BJ (cell line): ENCODE data around the gene FAM171A1. TPM values are rescaled to one million over a fixed set of nuclear protein-coding genes. Genes with fewer than 3 reads are reported as not detected.

ENCODE experiments used
- CTCF ChIA-PET: fragments of 350-600 bp; formaldehyde crosslinking; extraction: SDS; loops from one replicate; lab custom pipeline; 2021; ENCODE audit warnings: antibody characterized with exemption, inconsistent platforms; lab: Yijun Ruan, JAX
- POLR2A ChIA-PET: fragments of 300-600 bp; sonication (Branson Sonifier 250); formaldehyde crosslinking; extraction: SDS; loops from one replicate; lab custom pipeline; 2021; ENCODE audit warnings: antibody characterized with exemption; lab: Charles Lee
- DNase-seq: peaks from one replicate; pipeline ENCODE4 v3.0.0-alpha.2; 2011; ENCODE audit warnings: low read depth
- H3K27me3 ChIP-seq: 2 replicates; pipeline ENCODE4 v1.6.0; 2011; ENCODE audit warnings: low read length; ENCODE audit not compliant: control insufficient read depth, insufficient read depth
- H3K36me3 ChIP-seq: 2 replicates; pipeline ENCODE4 v1.5.1; 2011; ENCODE audit warnings: low read length; ENCODE audit not compliant: control insufficient read depth, insufficient read depth
- H3K4me3 ChIP-seq: 2 replicates; pipeline ENCODE4 v1.5.1; 2011; ENCODE audit warnings: low read depth, mild to moderate bottlenecking, control low read depth, low read length
- CTCF ChIP-seq: IDR thresholded peaks from 2 replicates; pipeline ENCODE4 v1.5.1; 2011; ENCODE audit warnings: low read depth, mild to moderate bottlenecking, control low read depth, inconsistent platforms, low read length, moderate library complexity; ENCODE audit not compliant: insufficient read depth
- polyA plus RNA-seq: library from polyadenylated mRNA; depleted of rRNA; stranded (reverse); fragments of >200 nt; gene quantifications from 2 replicates; pipeline ENCODE4 v1.2.3, GENCODE V29; 2011

Gene FAM171A1
- polyA plus RNA-seq, 1 experiment: 18.4 TPM

- DNase-seq: no peak
- CTCF ChIA-PET: interaction anchor here (0.7 kb wide), 1 partner anchor 12 kb away, joined by 3 read pairs; no protein-coding TSS in a partner anchor
- POLR2A ChIA-PET: no interaction called here
- no peak overlapping the region for H3K4me3 ChIP-seq
- TF ChIP-seq CTCF: peak; percentile 27
- peaks cover 2% of the 10 kb centered on the region; the same call in 1 of the 2 replicates for H3K36me3 ChIP-seq
- H3K27me3 ChIP-seq: no peaks in the 10 kb centered on the region
Observed at GRCh38 chr10:15245530-15245929, 125.6 kb downstream of the FAM171A1 start.

DNA sequence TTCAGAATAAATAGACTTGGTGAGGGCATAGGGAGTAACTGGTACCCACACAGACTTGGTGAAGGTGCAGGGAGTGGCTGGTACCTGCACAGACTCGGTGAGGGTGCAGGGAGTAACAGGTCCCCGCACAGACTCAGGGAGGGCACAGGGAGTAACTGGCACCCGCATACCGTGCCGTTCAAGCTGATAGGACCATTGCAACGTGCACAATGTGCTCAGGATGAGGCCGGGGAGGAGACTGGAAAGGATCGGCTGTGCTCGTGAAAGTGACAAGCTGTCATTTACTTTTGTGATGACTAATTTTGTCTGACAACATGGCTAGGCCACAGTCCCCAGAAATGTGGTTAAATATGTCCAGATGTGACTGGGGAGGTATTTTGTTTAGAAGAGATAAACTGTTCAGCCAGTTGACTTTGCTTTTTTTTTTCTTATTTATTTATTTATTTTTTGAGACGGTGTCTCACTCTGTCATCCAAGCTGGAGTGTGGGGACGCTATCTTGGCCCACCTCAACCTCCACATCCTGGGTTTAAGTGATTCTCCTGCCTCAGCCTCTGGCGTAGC lies 126.4 kb downstream of the FAM171A1 start:
- CTCF ChIA-PET: interaction anchor here (0.7 to 1.0 kb wide), 2 partner anchors 11 to 12 kb away, joined by 3 to 5 read pairs; no protein-coding TSS in a partner anchor
- no peak for TF ChIP-seq CTCF
- POLR2A ChIA-PET: no interaction called here
- H3K36me3 ChIP-seq: peaks cover 2% of the 10 kb centered on the region; the same call in 1 of the 2 replicates
- no peak for DNase-seq
- no peaks in the 10 kb centered on the region for H3K27me3 ChIP-seq
- no peak overlapping the region for H3K4me3 ChIP-seq

GRCh38 chr10:15242261-15242840 lies 128.7 kb downstream of the FAM171A1 start:
- no peak for DNase-seq
- H3K4me3 ChIP-seq: no peak overlapping the region
- H3K36me3 ChIP-seq: peaks cover 2% of the 10 kb centered on the region; the same call in 1 of the 2 replicates
- TF ChIP-seq CTCF: no peak
- ChIA-PET POLR2A (no interaction called here), CTCF (interaction anchor here (0.5 kb wide), 1 partner anchor 100 kb away, joined by 3 read pairs; no protein-coding TSS in a partner anchor)
- H3K27me3 ChIP-seq: no peaks in the 10 kb centered on the region

DNA sequence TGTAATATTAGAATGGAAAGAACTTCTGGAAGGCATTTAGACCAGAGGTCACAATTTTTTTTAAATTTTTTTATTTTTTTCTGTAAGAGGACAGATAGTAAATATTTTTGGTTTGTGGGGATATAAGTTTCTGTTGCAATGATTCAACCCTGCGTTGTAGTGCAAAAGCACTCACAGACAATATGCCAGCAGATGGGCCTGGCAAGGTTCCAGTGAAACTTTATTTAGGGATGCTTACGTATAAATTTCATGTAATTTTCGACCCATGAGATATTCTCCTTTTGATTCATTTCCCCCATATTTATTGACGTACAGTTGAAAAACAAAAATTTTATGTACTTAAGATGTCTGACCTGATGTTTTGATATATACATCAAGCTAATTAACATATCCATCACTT lies 129.8 kb downstream of the FAM171A1 start:
- Histone ChIP-seq H3K4me3 (no peak overlapping the region), H3K27me3 (no peaks in the 10 kb centered on the region), H3K36me3 (peaks cover 2% of the 10 kb centered on the region; the same call in 1 of the 2 replicates)
- no peak for TF ChIP-seq CTCF
- DNase-seq: no peak
- ChIA-PET CTCF (no interaction called here), POLR2A (no interaction called here)

DNA sequence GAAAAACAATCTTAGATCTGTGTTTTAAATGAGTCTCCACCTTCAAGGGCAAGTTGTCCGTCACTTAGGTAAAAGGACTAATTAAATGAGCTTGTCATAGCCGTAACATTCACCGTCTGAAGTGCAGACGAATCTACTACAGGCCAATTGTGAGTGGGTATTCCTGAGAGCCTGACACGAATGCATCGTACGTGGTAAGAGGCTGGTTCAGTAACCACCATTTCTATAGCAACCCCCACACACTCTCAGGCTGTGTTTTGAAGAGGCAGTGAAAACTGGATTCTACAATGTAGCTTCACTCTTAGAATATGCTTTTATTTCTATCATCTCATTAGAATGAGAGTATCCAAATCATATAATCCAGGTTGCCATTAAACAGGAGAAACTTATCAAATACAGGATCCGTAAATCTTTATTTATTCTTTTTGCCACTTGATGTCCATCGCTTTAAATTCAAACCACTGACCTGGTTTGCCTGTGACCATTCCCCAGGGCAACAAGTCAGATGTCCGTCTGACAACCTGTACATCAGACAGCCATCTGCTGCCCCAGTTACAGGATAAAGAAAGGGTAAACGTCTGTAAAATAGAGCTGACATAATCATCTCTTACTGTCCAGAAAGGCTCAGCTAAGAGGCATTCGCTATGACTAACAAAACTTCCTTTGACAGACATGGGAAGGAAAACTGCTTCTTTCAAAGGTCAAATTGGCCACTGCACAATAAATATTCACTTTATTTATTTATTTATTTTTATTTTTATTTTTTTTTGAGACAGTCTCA lies 132.3 kb downstream of the FAM171A1 start:
- no peaks in the 10 kb centered on the region for H3K36me3 ChIP-seq
- DNase-seq: no peak
- H3K4me3 ChIP-seq: no peak overlapping the region
- no peaks in the 10 kb centered on the region for H3K27me3 ChIP-seq
- TF ChIP-seq CTCF: no peak
- ChIA-PET CTCF (interaction anchor here (0.6 to 1.4 kb wide), 2 partner anchors 10 to 25 kb away, joined by 3 to 4 read pairs; no protein-coding TSS in a partner anchor), POLR2A (no interaction called here)
